Measurements from ENCODE around the gene MDN1.

GRCh38 chr6:89807581-89807980 is 12.0 kb downstream of the MDN1 start:
- TF ChIP-seq TOX (CRISPR knock-in tag; IDR thresholded peaks at IDR 0.05; ENCODE audit: borderline replicate concordance) (no peak), ZNF565 (CRISPR knock-in tag; conservative IDR thresholded peaks at IDR 0.05; ENCODE audit: low read depth) (no peak), ISL1 (CRISPR knock-in tag; IDR thresholded peaks at IDR 0.05) (no peak), PPARA (CRISPR knock-in tag; IDR thresholded peaks at IDR 0.05; ENCODE audit: borderline replicate concordance) (no peak)
